Activated CD4-positive, alpha-beta memory T cell treated with anti-CD3 and anti-CD28 coated beads, Interleukin-2, amount 10 ng/mL, durations not matched to agents 7 days and 5 days (primary cell): Measurements from ENCODE around the gene GPR87. TPM values are rescaled to one million over a fixed set of nuclear protein-coding genes. Genes with fewer than 3 reads are reported as not detected.

ENCODE experiments used
- CTCF ChIA-PET: fragments of 350-600 bp; sonication (Branson Sonifier 250); formaldehyde crosslinking; loops from one replicate; lab custom pipeline; 2021; ENCODE audit warnings: antibody characterized with exemption, inconsistent platforms; lab: Charles Lee
- POLR2A ChIA-PET: fragments of 350-600 bp; sonication (Branson Sonifier 250); formaldehyde crosslinking; loops from one replicate; lab custom pipeline; 2021; ENCODE audit warnings: antibody characterized with exemption; lab: Charles Lee
- DNase-seq: peaks from one replicate; pipeline ENCODE4 v3.0.0-alpha.2; 2020
- H3K27ac Mint-ChIP-seq: one replicate; pipeline ENCODE4 v1.8.0; 2021; ENCODE audit warnings: mild to moderate bottlenecking, mixed read lengths
- H3K27me3 Mint-ChIP-seq: one replicate; pipeline ENCODE4 v1.8.0; 2021; ENCODE audit warnings: mixed read lengths
- H3K36me3 Mint-ChIP-seq: one replicate; pipeline ENCODE4 v1.8.0; 2021; ENCODE audit warnings: low read depth, mixed read lengths
- H3K4me1 Mint-ChIP-seq: one replicate; pipeline ENCODE4 v1.8.0; 2021; ENCODE audit warnings: mixed read lengths
- H3K4me3 Mint-ChIP-seq: one replicate; pipeline ENCODE4 v1.8.0; 2021; ENCODE audit warnings: mild to moderate bottlenecking, mixed read lengths
- H3K9me3 Mint-ChIP-seq: one replicate; pipeline ENCODE4 v1.8.0; 2021; ENCODE audit warnings: mixed read lengths
- total RNA-seq, 2 experiments: library from RNA; stranded (reverse); gene quantifications; one replicate each; pipeline ENCODE4 v1.2.3, GENCODE V29; 2021

The GPR87 gene
- total RNA-seq, 2 experiments from 2014 or later: 0.33 TPM; not detected in 1

DNA sequence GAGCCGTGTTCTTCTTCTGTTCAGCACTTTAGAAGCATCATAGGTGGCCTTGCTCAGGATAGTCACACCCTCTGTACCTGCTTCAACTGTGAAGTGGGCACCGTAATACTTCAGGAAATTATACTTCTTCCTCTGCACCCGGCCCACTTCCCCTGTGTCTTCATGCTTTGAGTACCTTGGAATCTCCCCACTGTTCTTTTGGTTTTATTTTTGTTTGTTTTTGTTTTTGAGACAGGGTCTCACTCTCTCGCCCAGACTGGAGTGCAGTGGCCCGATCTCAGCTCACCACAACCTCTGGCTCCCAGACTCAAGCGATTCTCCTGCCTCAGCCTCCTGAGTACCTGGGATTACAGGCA is 40.0 kb downstream of the GPR87 start:
- H3K9me3 Mint-ChIP-seq: no peaks in the 10 kb centered on the region
- DNase-seq: peak; percentile 43
- H3K4me3 Mint-ChIP-seq: peak overlapping the region; percentile 42
- H3K27me3 Mint-ChIP-seq: no peaks in the 10 kb centered on the region
- H3K27ac Mint-ChIP-seq: peak overlapping the region; percentile 83
- H3K36me3 Mint-ChIP-seq: peaks cover 5% of the 10 kb centered on the region
- H3K4me1 Mint-ChIP-seq: peaks cover 51% of the 10 kb centered on the region
- ChIA-PET CTCF (interaction anchor here (1.2 to 8.2 kb wide), 3 partner anchors 49 to 109 kb away, joined by 3 to 160 read pairs (median 4); no protein-coding TSS in a partner anchor), POLR2A (interaction anchor here (1.4 to 4.2 kb wide), 6 partner anchors 49 to 106 kb away, joined by 3 to 16 read pairs (median 4); partner anchors contain the start of gene GPR171)

DNA sequence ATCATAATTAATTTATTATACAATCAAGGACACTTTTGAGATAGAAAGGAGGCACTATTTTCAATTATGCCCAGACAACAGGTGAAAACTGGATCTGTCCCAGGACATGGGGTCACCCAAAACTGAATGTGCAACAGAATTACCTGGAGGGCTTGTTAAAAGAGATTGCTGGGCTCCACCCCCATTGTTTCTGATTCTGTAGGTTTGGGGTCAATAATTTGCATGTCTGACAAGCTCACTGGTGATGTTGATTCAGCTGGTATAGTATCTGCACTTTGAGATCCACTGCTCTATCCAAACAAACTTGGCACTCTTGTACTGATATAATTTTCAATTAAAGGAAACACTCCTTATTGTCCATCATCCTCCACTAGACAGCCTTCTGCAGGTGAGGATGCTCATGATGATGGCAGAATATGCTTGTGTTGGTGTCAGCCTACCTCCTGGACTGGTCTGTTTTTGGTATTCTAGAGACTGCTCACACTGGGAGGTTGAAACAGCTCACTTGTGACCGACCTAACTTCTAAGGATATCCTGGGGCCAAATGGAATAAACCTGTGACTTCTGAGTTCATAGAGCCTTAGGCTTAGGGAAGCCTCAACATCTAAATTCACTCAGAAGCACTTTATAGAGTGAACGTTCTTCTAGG is 40.5 kb downstream of the GPR87 start:
- no peak overlapping the region for H3K4me3 Mint-ChIP-seq
- POLR2A ChIA-PET: interaction anchor here (1.0 to 4.2 kb wide), 7 partner anchors 48 to 106 kb away, joined by 3 to 16 read pairs (median 4); partner anchors contain the start of gene GPR171

DNA sequence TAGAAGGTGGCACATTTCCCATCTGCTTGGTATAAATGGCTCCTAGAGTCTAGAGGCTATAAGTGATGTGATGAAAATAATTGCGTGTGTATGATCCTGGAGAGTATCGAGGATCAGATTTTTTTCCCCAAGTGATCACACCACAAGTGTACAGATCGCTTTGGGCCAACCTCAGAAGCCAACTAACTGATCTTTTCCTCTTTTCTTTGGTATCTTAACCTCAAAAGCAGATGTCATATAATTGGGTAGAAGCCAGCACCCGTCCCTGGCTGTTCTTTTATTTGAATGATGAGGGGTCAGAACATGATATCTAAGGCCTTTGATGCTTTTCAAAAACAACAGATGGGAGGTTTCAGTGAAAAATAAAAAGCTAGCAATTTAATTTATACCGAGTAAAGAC is 41.5 kb downstream of the GPR87 start:
- H3K4me1 Mint-ChIP-seq: peaks cover 55% of the 10 kb centered on the region
- POLR2A ChIA-PET: interaction anchor here (1.0 to 4.2 kb wide), 7 partner anchors 27 to 104 kb away, joined by 3 to 16 read pairs (median 4); partner anchors contain the start of gene GPR171
- no peaks in the 10 kb centered on the region for H3K27me3 Mint-ChIP-seq
- H3K4me3 Mint-ChIP-seq: no peak overlapping the region
- CTCF ChIA-PET: interaction anchor here (1.5 to 8.2 kb wide), 2 partner anchors 13 to 48 kb away, joined by 3 to 160 read pairs; no protein-coding TSS in a partner anchor
- H3K36me3 Mint-ChIP-seq: peaks cover 5% of the 10 kb centered on the region
- no peak overlapping the region for H3K27ac Mint-ChIP-seq
- H3K9me3 Mint-ChIP-seq: no peaks in the 10 kb centered on the region
- DNase-seq: no peak

More for the DNA sequence above, 40.5 kb downstream of the GPR87 start:
- Mint-ChIP-seq H3K4me1 (peaks cover 51% of the 10 kb centered on the region), H3K27ac (peak overlapping the region; percentile 83), H3K36me3 (peaks cover 5% of the 10 kb centered on the region), H3K9me3 (no peaks in the 10 kb centered on the region), H3K27me3 (no peaks in the 10 kb centered on the region)
- CTCF ChIA-PET: interaction anchor here (1.2 to 8.2 kb wide), 3 partner anchors 49 to 108 kb away, joined by 3 to 160 read pairs (median 4); no protein-coding TSS in a partner anchor
- DNase-seq: no peak

DNA sequence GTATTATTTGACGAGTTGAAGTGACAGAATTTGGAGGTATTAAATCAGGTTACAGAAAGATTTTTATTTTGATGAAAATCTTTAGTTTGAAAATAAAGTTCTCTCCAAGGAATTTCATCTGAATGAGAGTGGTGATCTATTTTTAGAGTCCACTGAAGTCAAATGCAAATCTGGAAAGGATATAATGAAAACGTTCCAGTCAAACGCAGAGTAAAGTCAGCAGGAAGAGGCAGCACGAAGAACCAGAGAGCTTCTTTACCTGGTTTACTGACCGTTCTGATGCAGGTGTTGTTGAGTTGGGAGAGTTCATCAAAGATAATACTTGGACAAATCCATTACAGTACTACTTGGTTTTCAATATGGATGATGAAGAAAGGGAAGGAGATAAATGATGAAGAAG is 47.0 kb downstream of the GPR87 start:
- Mint-ChIP-seq H3K27me3 (no peaks in the 10 kb centered on the region), H3K9me3 (no peaks in the 10 kb centered on the region), H3K27ac (no peak overlapping the region), H3K4me3 (no peak overlapping the region), H3K4me1 (peaks cover 38% of the 10 kb centered on the region), H3K36me3 (peaks cover under 1% of the 10 kb centered on the region)
- POLR2A ChIA-PET: no interaction called here
- CTCF ChIA-PET: interaction anchor here (2.9 kb wide), 1 partner anchor 101 kb away, joined by 17 read pairs; no protein-coding TSS in a partner anchor
- no peak for DNase-seq

DNA sequence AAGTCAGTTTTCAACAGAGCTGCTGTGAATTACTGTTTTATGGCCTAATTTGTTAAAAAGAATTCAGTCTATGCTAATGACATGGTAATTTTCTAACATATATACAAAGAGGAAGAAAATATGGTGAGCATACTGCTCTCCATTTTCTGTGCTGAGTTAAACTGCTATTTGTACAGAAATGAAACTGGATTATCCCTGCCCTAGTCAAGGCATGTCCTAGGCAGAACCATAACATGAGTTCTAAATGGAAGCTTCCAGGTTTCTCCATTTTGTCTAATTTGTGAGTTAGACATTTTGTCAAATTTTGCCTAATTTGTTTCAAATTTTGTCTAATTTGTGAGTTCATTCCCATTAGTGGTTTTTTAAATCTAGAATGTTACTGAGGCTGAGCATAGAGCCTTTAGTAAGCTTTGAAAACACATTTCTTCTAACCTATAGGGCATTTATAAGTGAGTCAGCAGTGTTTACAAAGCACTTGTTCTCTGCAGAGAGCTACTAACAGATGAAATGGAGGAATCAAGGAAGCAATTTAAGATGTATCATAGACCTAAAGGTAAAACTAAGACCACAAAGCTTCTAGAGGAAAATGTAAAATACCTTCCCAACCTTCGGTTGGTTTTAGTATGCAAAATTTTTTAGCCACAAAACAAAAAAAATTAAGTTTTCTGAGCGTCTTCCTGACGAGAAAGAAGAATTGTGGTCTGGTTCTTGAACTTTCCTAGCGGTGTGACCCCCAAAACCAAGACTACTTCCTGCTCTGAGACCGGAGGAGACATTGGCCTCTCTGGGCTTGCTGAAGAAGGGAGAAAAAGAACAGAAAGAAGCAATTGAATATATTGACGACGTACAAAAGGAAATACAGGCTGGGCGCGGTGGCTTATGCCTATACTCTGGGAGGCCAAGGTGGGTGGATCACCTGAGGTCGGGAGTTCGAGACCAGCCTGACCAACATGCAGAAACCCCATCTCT is 48.1 kb downstream of the GPR87 start:
- no peaks in the 10 kb centered on the region for H3K36me3 Mint-ChIP-seq
- H3K9me3 Mint-ChIP-seq: no peaks in the 10 kb centered on the region
- peak; percentile 61 for DNase-seq
- ChIA-PET CTCF (interaction anchor here (0.5 to 3.1 kb wide), 11 partner anchors 9 to 100 kb away, joined by 3 to 26 read pairs (median 4); partner anchors contain the start of gene P2RY14), POLR2A (interaction anchor here (0.8 to 2.2 kb wide), 11 partner anchors 9 to 989 kb away, joined by 3 to 9 read pairs (median 4); partner anchors contain the start of genes GPR171 and P2RY14)
- peaks cover 32% of the 10 kb centered on the region for H3K4me1 Mint-ChIP-seq
- peak overlapping the region; percentile 25 for H3K4me3 Mint-ChIP-seq
- H3K27ac Mint-ChIP-seq: peak overlapping the region; percentile 75
- H3K27me3 Mint-ChIP-seq: no peaks in the 10 kb centered on the region

DNA sequence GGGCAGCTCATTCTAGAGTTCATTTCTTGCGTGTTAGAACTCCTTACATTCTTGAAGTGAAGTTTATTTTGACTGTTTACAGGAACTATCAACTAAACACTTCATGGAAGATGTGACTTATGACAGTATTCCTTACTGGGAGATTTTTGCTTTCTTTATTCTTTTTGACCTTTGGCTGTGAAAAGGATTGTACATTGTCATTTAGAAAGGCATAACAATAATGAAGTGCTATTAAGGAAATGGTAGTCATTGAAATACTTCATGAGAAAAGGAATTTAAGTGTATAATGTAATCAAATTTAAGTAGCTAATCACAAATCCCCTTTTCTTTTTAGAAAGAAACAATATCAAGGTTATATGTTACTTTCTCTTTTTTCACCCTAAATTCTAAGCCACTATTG is 49.6 kb downstream of the GPR87 start:
- H3K27ac Mint-ChIP-seq: no peak overlapping the region
- H3K4me3 Mint-ChIP-seq: no peak overlapping the region
- ChIA-PET CTCF (interaction anchor here (1.2 to 3.1 kb wide), 5 partner anchors 10 to 99 kb away, joined by 4 to 26 read pairs (median 17); partner anchors contain the start of gene P2RY14), POLR2A (interaction anchor here (2.1 to 2.2 kb wide), 2 partner anchors 9 to 67 kb away, joined by 7 to 9 read pairs; no protein-coding TSS in a partner anchor)
- H3K27me3 Mint-ChIP-seq: no peaks in the 10 kb centered on the region
- H3K4me1 Mint-ChIP-seq: peaks cover 30% of the 10 kb centered on the region
- no peak for DNase-seq
- H3K9me3 Mint-ChIP-seq: no peaks in the 10 kb centered on the region
- H3K36me3 Mint-ChIP-seq: no peaks in the 10 kb centered on the region

DNA sequence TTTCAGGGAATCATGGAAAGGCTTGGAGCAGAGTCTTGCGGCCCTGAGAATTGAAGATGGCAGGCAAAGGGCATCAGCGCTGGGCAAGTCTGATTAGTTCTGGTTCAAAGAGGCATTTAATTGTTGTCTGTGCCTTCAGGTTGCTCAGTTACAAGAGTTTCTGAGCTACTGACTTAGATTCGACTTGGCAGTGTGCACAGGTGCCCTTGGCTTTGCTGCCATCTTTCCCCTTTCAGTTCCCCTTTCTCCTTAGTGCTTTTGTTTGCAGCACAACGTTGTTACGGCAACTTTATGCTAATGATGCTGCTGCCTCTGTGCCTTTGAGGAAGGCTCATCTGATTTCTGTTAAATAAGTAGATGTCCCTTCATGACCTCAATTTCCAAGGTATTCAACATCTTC is 50.8 kb downstream of the GPR87 start:
- Mint-ChIP-seq H3K27me3 (no peaks in the 10 kb centered on the region), H3K36me3 (no peaks in the 10 kb centered on the region), H3K4me3 (no peak overlapping the region), H3K27ac (no peak overlapping the region), H3K9me3 (no peaks in the 10 kb centered on the region), H3K4me1 (peaks cover 28% of the 10 kb centered on the region)
- CTCF ChIA-PET: interaction anchor here (2.4 to 3.1 kb wide), 2 partner anchors 13 to 18 kb away, joined by 7 to 18 read pairs; partner anchors contain the start of gene P2RY14
- POLR2A ChIA-PET: no interaction called here
- no peak for DNase-seq

DNA sequence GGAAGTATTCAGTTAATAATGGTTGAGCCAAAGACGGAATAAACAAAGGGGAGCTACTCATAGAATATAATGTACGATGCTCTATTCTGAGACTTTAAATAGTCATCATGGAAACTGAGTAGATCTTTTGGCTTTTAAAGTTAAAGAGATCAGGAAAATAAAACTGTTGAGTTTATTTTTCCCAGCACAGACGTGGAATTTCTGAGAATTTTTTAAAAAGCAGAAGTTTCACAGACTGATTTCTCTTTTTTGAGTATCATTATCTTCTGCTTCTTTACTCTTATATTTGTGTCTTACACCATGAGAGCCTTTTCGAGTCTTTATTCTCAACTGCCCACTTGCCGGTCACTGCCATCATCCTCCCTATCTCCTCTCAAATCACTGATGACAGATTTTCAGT is 51.5 kb downstream of the GPR87 start:
- DNase-seq: no peak
- no peak overlapping the region for H3K4me3 Mint-ChIP-seq
- POLR2A ChIA-PET: no interaction called here

DNA sequence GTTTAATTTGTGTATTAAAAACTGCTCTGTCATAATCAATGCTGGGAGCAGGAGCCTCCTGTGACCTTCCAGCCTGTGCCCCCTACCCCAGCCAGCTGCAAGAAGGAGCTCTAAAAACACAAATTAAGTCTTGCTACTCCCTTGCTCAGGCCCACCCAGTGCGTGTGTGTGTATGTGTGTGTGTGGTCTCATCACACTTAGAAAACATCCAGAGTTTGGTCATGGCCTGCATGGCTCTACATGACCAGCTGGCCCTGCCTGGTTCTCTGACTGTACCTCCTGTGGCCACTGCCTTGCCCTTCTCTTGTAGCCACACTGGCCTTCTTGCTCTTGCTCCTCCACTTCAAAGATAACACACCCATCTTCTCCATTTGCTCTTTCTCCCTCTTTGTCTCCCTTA is 52.0 kb downstream of the GPR87 start:
- no peak overlapping the region for H3K4me3 Mint-ChIP-seq
- H3K27ac Mint-ChIP-seq: no peak overlapping the region
- no peaks in the 10 kb centered on the region for H3K27me3 Mint-ChIP-seq
- no peaks in the 10 kb centered on the region for H3K36me3 Mint-ChIP-seq
- no peaks in the 10 kb centered on the region for H3K9me3 Mint-ChIP-seq
- H3K4me1 Mint-ChIP-seq: peaks cover 20% of the 10 kb centered on the region
- DNase-seq: no peak
- ChIA-PET CTCF (interaction anchor here (1.0 to 1.3 kb wide), 2 partner anchors 34 to 36 kb away, joined by 3 to 4 read pairs; no protein-coding TSS in a partner anchor), POLR2A (no interaction called here)

More for the DNA sequence above, 51.5 kb downstream of the GPR87 start:
- CTCF ChIA-PET: interaction anchor here (1.3 to 2.4 kb wide), 2 partner anchors 19 to 37 kb away, joined by 4 to 7 read pairs; no protein-coding TSS in a partner anchor
- H3K36me3 Mint-ChIP-seq: no peaks in the 10 kb centered on the region
- H3K4me1 Mint-ChIP-seq: peaks cover 24% of the 10 kb centered on the region
- H3K27ac Mint-ChIP-seq: no peak overlapping the region
- H3K27me3 Mint-ChIP-seq: no peaks in the 10 kb centered on the region
- H3K9me3 Mint-ChIP-seq: no peaks in the 10 kb centered on the region

DNA sequence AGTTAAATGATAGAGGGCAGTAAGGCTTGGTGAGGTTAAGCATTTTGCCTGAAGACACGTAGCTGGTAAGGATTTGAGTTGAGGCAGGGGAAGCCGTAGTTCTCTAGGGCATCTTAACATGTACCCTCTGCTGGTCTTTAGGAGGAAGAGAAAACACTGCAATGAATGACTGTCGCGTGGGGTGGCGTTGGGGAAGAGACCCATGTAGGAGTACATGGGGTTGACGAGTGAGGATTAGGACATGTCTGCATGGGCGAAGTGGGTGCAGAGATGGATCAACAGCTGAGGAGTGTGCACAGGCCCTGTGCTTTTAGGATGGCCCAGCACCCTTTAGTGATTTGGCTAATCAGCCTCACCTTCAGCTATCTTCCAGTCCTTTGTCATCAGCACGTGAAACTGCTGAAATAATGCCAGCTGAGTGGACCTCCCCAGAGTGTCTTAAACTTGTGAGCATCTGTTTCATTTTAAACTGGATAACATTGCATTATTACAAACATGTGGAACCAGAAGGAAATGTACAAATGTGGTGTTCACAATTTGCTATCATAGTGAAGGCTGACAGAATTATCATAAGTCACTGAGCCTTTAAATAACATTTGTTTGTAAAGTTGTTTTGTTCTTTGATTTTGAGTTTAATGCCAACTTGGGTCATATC is 53.6 kb downstream of the GPR87 start:
- H3K27me3 Mint-ChIP-seq: no peaks in the 10 kb centered on the region
- peaks cover 5% of the 10 kb centered on the region for H3K4me1 Mint-ChIP-seq
- no peak overlapping the region for H3K4me3 Mint-ChIP-seq
- H3K27ac Mint-ChIP-seq: no peak overlapping the region
- DNase-seq: no peak
- POLR2A ChIA-PET: no interaction called here
- H3K36me3 Mint-ChIP-seq: no peaks in the 10 kb centered on the region
- H3K9me3 Mint-ChIP-seq: no peaks in the 10 kb centered on the region
- CTCF ChIA-PET: interaction anchor here (1.4 to 2.2 kb wide), 3 partner anchors 28 to 95 kb away, joined by 3 to 8 read pairs (median 5); no protein-coding TSS in a partner anchor

DNA sequence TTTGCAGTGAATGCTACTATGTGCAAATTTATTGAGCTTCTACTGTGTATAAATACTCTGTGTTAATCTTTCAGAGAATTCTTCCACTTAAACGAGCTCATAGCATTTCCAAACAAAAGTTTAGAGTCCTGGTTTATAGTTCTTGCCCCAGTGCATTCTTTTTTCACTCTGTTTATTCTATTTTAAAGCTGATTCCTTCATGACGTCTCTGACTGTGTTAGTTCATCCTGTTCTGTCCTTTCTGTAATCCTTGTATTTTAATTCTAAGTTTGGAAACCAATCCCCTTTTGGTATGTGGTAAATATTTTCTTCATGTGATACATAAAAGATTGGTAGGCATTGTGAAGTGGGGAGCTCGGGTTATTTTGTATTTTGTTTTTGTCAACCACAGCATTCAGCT is 57.0 kb downstream of the GPR87 start:
- no peaks in the 10 kb centered on the region for H3K36me3 Mint-ChIP-seq
- no peak for DNase-seq
- CTCF ChIA-PET: interaction anchor here (1.0 to 3.8 kb wide), 3 partner anchors 8 to 91 kb away, joined by 3 to 12 read pairs (median 5); no protein-coding TSS in a partner anchor
- H3K9me3 Mint-ChIP-seq: no peaks in the 10 kb centered on the region
- no peak overlapping the region for H3K4me3 Mint-ChIP-seq
- no peak overlapping the region for H3K27ac Mint-ChIP-seq
- H3K4me1 Mint-ChIP-seq: no peaks in the 10 kb centered on the region
- no peaks in the 10 kb centered on the region for H3K27me3 Mint-ChIP-seq
- POLR2A ChIA-PET: interaction anchor here (0.9 kb wide), 1 partner anchor 9 kb away, joined by 3 read pairs; no protein-coding TSS in a partner anchor
